ENCODE results near the gene MAP3K12. TPM values are rescaled to one million over a fixed set of nuclear protein-coding genes. Genes with fewer than 3 reads are reported as not detected.

Gene MAP3K12
- total and polyA plus RNA-seq, 2 experiments from 2014 or later: 6.6 to 17.9 TPM

DNA sequence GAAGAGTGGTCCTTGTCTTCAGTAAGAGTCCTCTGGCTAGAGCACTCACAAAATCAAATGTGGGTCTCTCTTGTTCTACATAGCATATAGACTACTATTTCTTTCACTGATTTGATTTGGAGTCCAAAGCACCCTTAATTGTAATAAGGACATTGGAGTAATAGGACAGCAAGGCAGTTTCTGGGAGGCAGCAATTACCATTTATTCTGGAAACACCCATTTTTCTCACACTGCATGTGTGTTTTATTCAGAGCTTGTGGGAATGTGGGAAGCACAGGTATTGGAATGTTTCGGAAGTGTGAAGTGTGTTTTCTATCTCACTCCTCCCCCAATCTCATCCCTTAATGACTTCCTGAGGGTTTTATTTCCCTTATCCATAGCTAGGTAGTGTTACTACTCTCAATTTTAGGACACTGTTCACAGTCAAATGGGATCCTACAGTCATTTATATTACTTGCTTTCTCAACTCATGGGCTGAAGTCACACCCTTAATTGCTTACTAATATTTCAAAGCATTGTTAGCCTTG is 27.1 kb downstream of the MAP3K12 start:
- TF ChIP-seq EZH2phosphoT487 (IDR thresholded peaks at IDR 0.05; ENCODE audit: unreplicated experiment) (no peak), EZH2 (IDR thresholded peaks at IDR 0.05; ENCODE audit: low read depth, unreplicated experiment) (no peak), NANOG (IDR thresholded peaks at IDR 0.05; ENCODE audit: borderline replicate concordance) (no peak), ZNF114 (CRISPR knock-in tag; IDR thresholded peaks at IDR 0.05) (no peak), JUNB (IDR thresholded peaks at IDR 0.05; ENCODE audit: unreplicated experiment) (no peak), CREB1 (CRISPR knock-in tag; IDR thresholded peaks at IDR 0.05; ENCODE audit: low read depth) (no peak), ZNF331 (CRISPR knock-in tag; IDR thresholded peaks at IDR 0.05; ENCODE audit: low read depth) (no peak), STAT1 (IDR thresholded peaks at IDR 0.05; ENCODE audit: unreplicated experiment) (no peak), ZNF462 (CRISPR knock-in tag; IDR thresholded peaks at IDR 0.05) (no peak), POLR2AphosphoS5 (IDR thresholded peaks at IDR 0.05; ENCODE audit: low read depth) (no peak)
- TF ChIP-seq, protein P1, sequence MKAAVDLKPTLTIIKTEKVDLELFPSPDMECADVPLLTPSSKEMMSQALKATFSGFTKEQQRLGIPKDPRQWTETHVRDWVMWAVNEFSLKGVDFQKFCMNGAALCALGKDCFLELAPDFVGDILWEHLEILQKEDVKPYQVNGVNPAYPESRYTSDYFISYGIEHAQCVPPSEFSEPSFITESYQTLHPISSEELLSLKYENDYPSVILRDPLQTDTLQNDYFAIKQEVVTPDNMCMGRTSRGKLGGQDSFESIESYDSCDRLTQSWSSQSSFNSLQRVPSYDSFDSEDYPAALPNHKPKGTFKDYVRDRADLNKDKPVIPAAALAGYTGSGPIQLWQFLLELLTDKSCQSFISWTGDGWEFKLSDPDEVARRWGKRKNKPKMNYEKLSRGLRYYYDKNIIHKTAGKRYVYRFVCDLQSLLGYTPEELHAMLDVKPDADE (IDR thresholded peaks at IDR 0.05): no peak
- TF ChIP-seq, protein P2, sequence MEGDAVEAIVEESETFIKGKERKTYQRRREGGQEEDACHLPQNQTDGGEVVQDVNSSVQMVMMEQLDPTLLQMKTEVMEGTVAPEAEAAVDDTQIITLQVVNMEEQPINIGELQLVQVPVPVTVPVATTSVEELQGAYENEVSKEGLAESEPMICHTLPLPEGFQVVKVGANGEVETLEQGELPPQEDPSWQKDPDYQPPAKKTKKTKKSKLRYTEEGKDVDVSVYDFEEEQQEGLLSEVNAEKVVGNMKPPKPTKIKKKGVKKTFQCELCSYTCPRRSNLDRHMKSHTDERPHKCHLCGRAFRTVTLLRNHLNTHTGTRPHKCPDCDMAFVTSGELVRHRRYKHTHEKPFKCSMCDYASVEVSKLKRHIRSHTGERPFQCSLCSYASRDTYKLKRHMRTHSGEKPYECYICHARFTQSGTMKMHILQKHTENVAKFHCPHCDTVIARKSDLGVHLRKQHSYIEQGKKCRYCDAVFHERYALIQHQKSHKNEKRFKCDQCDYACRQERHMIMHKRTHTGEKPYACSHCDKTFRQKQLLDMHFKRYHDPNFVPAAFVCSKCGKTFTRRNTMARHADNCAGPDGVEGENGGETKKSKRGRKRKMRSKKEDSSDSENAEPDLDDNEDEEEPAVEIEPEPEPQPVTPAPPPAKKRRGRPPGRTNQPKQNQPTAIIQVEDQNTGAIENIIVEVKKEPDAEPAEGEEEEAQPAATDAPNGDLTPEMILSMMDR (conservative IDR thresholded peaks at IDR 0.05; ENCODE audit: low read depth in 2 of 2): no peak
- TF ChIP-seq, protein P3, sequence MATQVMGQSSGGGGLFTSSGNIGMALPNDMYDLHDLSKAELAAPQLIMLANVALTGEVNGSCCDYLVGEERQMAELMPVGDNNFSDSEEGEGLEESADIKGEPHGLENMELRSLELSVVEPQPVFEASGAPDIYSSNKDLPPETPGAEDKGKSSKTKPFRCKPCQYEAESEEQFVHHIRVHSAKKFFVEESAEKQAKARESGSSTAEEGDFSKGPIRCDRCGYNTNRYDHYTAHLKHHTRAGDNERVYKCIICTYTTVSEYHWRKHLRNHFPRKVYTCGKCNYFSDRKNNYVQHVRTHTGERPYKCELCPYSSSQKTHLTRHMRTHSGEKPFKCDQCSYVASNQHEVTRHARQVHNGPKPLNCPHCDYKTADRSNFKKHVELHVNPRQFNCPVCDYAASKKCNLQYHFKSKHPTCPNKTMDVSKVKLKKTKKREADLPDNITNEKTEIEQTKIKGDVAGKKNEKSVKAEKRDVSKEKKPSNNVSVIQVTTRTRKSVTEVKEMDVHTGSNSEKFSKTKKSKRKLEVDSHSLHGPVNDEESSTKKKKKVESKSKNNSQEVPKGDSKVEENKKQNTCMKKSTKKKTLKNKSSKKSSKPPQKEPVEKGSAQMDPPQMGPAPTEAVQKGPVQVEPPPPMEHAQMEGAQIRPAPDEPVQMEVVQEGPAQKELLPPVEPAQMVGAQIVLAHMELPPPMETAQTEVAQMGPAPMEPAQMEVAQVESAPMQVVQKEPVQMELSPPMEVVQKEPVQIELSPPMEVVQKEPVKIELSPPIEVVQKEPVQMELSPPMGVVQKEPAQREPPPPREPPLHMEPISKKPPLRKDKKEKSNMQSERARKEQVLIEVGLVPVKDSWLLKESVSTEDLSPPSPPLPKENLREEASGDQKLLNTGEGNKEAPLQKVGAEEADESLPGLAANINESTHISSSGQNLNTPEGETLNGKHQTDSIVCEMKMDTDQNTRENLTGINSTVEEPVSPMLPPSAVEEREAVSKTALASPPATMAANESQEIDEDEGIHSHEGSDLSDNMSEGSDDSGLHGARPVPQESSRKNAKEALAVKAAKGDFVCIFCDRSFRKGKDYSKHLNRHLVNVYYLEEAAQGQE (IDR thresholded peaks at IDR 0.05; ENCODE audit: unreplicated experiment): no peak
- Mint-ChIP-seq H3K9me3 (no peaks in the 10 kb centered on the region), H3K27me3 (ENCODE audit: insufficient read depth, low read depth, poor library complexity) (peaks cover 2% of the 10 kb centered on the region), H3K27ac (no peak overlapping the region), H3K4me1 (peaks cover 44% of the 10 kb centered on the region), H3K36me3 (ENCODE audit: low read depth) (peaks cover 100% of the 10 kb centered on the region), H3K4me3 (no peak overlapping the region)
- Histone ChIP-seq H4K20me1 (replicated peaks; ENCODE audit: insufficient read depth) (peaks cover 73% of the 10 kb centered on the region), H3F3A (replicated peaks; ENCODE audit: low read depth) (peaks cover 44% of the 10 kb centered on the region), H3K9me2 (ENCODE audit: insufficient read depth) (no peaks in the 10 kb centered on the region), H3K36me3 (ENCODE audit: insufficient read depth) (peaks cover 89% of the 10 kb centered on the region), H3K27ac (ENCODE audit: low read depth) (peak overlapping the region; percentile 20; the same call in 1 of the 2 replicates), H2AFZ (no peak overlapping the region), H3K27me3 (ENCODE audit: insufficient read depth) (no peaks in the 10 kb centered on the region), H3K4me2 (no peak overlapping the region), H3K4me3 (no peak overlapping the region), H3K4me1 (ENCODE audit: insufficient read depth) (peaks cover 21% of the 10 kb centered on the region), H3K79me2 (replicated peaks; ENCODE audit: insufficient read depth) (peaks cover 66% of the 10 kb centered on the region)
- ATAC-seq (no peak), DNase-seq (ENCODE audit: low spot score) (no peak)

All from GM23338 (cell line).